CD4-positive, alpha-beta T cell treated with Interleukin-21 for 1 hour (primary cell): ENCODE data around the gene LHPP.

ENCODE experiments used
- DNase-seq: peaks from one replicate; pipeline ENCODE4 v3.0.0-alpha.2; 2020

The LHPP gene

DNA sequence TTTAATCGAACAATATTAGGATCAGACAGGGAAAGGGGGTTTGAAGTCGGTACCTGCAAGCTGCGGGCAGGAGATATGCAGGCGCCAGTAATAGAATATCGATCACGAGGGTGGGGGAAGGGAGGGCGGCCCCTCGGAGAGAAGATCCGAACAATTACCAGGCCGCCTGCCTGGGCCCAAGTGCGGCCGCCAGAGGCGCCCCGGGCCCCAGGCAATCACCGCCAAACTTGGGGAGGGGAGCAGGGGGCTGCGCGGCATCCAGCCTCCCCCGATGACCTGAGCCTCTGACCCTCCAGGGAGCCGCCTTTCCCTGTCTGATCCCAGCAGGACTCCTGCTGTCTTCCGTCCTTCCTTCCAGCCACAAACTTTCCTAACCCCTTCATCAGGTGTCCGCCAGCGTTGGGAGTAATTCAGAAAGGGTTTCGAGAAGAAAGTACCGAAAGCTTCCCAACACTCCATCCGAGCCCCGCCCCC lies 12.9 kb upstream of the LHPP start:
- no peak for DNase-seq

DNA sequence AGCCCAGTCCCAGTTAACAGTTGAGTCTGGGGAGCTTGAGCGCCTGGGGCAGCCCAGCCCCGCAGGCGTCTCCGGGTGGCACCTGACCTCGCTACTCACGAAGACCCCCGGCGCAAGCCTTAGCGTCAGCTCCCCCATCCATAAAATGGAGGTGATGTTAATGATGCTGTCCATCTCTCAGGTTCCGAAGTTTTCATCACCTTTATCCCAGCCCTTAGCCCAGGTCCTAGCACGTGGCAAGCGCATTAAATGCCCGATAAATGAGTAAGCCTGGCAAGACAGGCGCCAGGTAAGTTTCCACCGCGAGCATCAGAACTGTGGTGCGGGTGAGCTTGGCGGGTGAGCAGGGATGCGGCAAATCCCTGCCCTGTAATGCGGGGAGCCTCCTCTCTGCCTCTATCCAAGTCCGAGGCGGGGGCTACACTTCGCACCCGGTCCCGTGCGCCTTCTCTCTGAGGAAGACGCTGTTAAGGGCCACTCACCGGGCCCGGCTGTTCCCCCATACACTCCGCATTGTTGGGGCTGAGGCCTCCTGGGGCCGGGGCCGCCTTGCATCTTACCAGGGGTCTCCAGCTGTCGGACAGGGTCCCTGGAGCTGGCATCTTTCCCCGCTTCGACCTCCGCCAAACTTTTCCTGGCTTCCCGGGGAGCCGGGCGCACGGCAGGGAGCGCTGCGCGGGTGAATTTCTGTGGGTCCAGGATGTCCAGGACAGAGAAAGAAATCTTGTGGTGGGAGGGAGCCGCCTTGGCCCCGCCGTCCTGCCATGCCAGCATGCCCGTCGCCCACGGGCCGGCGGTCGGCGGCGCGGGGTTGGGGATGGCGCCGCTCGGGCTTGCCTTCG lies 12.2 kb upstream of the LHPP start:
- DNase-seq: no peak

DNA sequence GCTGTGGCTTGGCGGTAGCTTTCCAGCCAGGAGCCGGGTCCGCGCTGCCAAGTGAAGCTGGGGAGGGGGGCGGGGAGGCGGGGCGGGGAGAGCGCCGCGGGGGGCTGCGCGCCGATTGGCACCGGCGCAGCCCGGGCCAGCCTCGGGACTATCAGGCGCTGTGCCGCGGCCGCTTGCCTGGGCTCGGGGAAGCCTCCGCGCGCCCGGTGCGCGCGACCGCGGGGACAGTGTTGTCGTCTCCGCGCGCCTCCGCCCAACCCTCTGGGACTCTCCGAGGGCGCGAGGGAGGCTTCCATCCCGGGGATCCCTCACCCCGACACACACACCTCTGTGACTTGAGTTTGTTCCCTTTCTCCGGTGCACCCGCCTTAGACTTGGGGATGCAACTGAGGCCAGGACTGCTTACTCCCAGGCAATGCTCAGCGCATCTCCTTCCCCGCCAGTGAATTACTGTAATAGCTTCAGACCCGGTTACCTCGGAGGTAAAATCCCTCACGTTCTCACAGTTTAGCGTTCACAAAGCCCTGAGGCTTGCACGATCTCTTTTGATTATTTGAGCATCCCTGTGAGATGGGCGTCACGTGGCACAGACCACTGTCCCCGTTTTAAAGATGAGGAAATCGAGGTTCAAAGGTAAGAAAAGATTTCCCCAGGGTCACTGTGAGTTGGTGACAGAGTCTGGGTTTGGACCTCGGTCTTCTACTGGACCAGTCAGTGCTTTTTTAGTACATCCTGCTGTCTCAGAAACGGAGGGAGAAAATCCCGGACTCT lies 11.4 kb upstream of the LHPP start, which contains the start of gene NKX1-2:
NKX1-2 (minus strand) TSS at position 24 of the 771 bp plus-strand sequence. CDS start 92 bp downstream, outside the sequence.
- no peak for DNase-seq

DNA sequence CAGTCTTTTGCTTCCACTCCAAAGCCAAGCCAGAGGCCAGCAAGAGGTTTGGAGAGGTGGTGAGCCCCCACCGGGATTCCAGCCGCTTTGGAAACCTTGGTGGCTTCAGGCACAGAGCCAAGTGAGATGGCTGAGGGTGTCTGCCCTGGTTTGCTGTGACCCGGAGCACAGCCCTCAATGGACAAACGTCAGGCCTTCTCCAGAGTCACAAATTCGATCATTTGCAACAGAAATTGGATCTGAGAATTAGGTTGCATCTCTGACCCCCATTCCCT lies 10.9 kb upstream of the LHPP start:
- no peak for DNase-seq

DNA sequence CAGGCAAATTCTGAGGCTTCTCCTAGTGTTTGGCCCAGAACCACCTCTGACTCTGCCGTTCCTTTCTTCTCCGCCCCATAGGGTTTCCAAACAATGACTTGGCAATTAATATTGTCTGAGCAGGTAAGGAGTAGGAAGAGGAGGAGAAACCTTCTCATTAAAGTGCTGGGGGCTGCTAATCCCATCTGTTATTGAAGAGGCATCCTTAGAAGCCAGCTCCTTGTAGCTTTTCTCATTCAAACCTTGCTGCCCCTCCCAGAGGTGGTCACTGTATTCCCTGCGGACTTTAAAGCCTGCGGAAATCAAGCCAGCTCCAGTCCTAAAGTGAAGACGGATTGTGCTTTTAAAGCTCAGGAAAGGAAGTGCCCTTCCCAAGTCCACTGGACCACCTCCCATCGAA lies 10.3 kb upstream of the LHPP start:
- DNase-seq: no peak

GRCh38 chr10:124453960-124454610 lies 7.5 kb upstream of the LHPP start:
- no peak for DNase-seq

DNA sequence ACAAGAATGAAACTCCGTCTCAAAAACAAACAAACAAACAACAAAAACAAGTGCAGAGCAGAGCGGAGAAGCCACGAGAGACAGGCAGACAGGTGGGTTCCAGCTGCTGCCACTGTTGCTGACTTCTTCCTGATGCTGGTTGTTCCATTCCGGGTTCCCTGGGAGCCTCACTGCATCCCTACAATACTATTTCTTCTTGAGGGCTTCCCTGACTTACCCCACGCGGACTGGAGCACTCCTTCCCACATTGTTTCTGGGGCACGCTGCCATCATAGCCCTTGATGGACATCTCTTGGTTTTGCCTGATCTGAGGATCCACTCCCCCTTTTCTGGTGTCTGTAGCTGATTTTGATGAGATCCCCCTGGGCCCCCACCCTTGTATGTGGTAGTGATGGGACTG lies 6.2 kb upstream of the LHPP start:
- DNase-seq: no peak

DNA sequence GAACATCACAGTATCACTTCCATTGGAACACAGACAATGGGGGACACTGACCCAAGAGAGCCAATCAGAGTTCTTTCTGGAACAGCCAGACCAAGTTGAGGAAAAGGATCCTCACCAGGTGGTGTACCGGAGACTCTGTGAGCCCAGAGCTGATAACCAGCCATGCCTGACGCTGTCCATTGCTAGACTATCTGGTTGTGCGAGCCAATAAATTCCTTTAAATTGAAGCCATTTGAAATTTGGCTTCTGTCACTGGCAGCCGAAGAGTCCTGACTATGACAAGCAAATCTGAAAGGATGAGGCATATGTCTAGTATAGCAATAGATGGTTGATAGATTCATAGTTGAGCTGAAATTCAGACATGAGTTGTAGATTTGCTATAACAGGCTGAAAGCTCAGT lies 3.1 kb upstream of the LHPP start:
- DNase-seq: no peak

GRCh38 chr10:124458889-124459288 lies 2.7 kb upstream of the LHPP start:
- no peak for DNase-seq

DNA sequence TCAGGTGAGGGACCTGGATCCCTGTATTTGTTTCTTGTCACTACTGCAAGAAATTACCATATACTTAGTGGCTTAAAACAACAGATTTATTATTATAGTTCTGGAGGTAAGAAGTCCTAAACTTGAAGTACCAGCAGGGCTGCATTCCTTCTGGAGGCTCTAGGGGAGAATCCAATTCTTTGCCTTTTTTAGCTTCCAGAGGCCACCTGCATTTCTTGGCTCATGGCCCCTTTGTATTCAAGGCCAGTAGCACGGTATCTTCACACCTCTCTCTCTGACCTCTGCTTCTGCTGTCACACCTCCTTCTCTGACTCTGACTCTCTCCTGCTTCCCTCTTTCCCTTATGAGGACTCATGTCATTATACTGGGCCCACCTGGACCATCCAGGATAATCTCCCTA lies 2.2 kb upstream of the LHPP start:
- no peak for DNase-seq

DNA sequence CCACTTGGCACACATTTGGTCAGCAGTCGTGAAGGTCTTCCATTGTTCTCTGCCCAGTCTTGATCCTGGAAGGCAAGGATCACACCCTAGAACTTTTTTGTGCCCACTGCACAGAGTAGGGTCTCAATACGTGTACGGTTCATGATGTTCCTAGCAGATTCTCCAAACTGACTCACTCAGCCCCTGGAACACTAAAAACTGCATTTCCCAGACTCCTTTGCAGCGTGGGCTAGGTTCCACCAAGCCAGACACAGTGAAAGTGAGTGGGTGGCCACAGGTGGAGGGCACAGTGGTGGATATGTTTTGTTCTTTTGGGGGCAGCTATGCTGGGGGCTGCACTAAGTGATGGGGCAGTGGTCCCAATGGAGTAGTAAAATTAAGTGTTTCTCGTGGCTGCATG lies 1.5 kb upstream of the LHPP start:
- DNase-seq: no peak

- DNase-seq: no peak
Observed at GRCh38 chr10:124462348-124462695, 699 bp downstream of the LHPP start.

- DNase-seq: no peak
Observed at GRCh38 chr10:124464028-124464965, 2.7 kb downstream of the LHPP start.

DNA sequence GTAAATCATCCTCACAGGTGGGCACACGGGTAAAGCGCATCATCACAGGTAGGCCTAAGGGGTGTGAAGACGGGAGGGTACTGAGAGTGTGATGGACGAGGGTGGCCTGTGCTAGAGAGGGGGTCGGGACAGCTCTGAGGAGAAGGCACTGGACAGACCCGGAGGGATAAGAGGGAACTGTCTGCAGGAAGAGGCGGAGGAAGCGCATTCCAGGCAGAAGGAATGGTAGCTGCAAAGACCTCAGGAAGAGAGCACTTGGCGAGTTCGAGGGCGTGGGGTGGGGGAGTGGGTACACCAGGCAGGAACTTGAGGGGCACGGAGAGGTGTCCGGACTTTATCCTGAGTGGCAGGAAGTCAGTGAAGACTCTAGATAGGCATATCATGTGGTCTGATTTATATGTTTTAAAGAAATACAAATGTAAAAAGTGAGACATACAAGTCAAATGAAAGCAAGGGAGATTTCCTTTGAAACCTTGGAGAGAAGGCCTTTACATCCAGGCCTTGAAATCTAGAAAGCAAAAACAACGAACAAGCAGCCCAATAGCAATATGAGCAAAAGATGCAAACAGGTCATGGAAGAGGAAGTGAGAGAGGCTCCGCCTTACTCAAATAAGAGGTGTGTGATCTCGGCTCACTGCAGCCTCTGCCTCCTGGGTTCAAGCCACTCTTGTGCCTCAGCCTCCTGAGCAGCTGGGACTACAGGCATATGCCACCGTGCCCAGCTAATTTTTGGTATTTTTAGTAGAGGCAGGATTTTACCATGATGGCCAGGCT lies 3.6 kb downstream of the LHPP start:
- DNase-seq: no peak

DNA sequence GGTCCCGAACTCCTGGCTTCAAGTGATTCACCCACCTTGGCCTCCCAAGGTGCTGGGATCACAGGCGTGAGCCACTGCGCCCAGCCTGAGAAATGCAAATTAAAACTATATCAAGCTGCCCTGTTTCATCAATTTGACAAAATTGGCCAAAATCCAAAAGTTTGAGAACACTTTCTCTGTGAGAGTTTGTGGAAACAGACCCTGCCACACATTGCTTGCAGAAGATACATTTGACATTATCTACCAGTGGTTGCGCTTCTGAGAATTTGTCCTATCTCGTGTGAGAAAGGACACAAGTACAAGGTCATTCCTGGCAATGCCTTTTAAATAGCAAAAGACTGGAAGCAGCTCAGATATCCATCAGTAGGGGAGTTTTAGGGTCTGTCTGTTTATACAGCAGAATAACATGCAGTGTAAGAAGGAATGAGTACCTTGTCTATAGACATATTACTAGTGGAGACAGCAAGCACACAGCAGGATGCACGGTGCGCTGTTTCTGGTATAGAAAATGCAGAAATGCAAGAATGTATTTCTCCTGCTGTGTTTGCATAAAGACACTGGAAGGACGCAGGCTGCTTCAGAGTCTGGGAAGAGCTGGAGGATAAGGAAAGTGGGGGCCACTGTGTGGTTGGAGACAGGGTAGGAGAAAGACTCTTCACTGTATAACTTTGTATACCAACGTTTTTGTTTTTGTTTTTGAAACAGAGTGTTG lies 4.3 kb downstream of the LHPP start:
- no peak for DNase-seq

DNA sequence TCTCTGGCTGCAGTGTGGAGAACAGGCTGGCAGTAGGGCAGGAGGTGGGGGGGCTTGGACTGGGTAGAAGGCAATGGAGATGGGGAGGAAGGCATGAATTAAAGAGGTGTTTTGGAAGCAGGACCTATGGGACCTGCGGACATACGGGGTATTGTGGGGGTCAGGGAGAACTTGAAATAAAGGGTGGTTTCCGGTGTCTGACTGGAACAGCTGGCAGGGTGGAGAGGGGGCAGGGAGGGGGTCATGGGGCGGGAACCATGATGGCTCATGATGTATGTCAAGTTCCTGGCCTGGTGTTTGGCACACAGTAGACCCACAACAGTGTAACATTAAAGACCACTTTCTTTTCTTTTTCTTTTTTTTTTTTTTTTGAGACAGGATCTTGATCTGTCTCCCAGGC lies 5.5 kb downstream of the LHPP start:
- DNase-seq: no peak

DNA sequence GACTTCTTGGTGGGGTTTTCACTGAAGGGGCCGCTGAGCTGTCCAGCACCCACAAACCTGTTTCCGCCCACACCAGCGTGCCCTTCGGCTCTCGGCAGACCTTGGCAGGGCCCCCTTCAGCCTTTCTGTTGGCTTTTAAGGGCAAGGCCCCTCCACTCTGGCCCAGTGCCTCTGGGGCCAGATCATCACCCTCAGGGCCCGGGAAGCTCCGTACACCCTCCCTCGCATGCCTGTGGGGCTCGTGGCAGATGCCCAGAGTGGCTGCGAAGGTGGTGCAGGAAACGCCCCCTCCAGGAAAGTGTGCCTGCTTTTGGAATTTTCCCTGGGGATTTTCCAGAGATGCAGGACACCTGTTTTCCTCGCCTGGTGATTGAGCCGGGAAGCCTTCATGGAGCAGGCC lies 7.0 kb downstream of the LHPP start:
- no peak for DNase-seq

DNA sequence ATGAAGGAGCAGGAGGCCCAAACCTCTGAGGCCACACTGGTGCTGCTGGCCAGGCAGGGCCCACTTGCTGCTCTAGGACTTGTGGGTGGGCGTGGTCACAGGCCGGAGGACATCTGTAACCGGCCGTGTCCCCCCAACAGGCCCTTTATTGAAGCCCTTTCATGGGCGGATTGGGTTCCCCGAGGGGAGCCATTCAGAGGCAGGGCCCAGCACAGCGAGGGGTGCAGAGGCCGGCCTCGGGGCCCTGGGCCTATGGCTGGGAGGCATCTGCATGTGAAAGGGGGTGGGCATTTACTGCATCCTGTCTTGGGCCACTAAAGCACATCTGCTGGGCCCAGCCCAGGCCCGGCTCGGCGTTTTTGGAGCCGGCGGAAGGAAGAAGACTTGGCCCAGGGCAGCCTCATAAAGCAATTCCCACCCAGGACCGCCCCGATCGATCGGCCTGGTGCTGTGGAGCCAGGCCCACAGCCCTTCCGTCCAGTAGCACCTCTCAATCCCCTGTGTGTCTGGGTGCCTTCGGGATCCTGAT lies 8.4 kb downstream of the LHPP start:
- DNase-seq: no peak

DNA sequence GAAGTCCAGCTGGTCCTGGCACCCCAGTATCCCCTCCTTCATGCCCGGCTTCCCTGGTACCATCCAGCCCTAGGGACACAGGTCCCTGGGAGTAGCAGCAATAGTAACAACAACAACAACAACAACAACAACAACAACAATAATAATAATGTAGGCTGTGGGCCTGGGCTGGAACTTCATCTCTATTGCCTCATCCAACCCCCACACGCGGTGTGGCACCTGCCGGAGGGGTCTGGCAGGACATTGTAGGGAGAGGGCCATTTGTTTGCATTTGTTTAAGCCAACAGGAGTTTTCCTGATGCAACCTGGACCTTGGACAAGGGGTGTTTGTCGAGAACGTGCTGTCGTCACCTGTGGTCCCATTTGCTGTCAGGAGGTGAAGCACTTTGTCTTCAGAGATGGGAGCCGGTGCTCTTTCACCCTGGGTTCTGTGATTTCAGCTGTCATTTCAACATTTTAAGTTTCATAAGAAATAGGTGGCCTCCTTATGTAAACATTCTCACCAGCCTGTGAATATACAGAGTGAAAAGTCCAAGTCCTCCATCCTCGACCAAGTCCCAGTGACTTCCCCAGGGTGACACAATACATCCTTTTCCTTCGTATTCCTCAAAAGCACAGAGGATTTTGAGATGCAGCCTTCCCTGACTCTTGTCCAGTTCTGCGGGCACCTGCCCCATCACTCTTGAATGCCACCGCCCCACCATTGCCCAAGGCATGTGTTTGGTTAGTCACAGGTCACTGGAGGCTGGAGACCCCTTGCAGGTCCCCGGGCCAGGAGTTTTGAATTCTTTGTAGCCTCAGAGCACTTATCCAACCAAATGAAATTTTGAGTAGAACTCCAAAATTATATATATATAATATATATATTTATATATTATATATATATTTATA lies 9.2 kb downstream of the LHPP start:
- DNase-seq: no peak

- no peak for DNase-seq
Observed at GRCh38 chr10:124472071-124472470, 10.4 kb downstream of the LHPP start.
